Neuronal stem cell (in vitro differentiated cells): ENCODE results near the gene IFITM5.

ENCODE experiments used
- DNase-seq: peaks from one replicate; pipeline ENCODE4 v3.0.0-alpha.2; 2013; ENCODE audit warnings: low spot score
- H2AFZ ChIP-seq: one replicate; pipeline ENCODE4 v1.6.1; 2013; ENCODE audit warnings: mild to moderate bottlenecking, low read length, inconsistent platforms
- H2AK5ac ChIP-seq: 2 replicates; pipeline ENCODE4 v1.6.1; 2013; ENCODE audit warnings: low read depth, mild to moderate bottlenecking, inconsistent platforms, low read length, moderate library complexity, mixed read lengths
- H2BK120ac ChIP-seq: 2 replicates; pipeline ENCODE4 v1.6.1; 2013; ENCODE audit warnings: low read depth, mild to moderate bottlenecking, inconsistent platforms, low read length, moderate library complexity, mixed read lengths
- H2BK12ac ChIP-seq: one replicate; pipeline ENCODE4 v1.6.1; 2013; ENCODE audit warnings: low read length, inconsistent platforms
- H2BK15ac ChIP-seq: 2 replicates; pipeline ENCODE4 v1.6.1; 2013; ENCODE audit warnings: mild to moderate bottlenecking, low read length, inconsistent platforms, mixed read lengths
- H2BK5ac ChIP-seq: one replicate; pipeline ENCODE4 v1.6.1; 2013; ENCODE audit warnings: inconsistent platforms, mild to moderate bottlenecking, low read length, moderate library complexity
- H3K14ac ChIP-seq: one replicate; pipeline ENCODE4 v1.6.1; 2013; ENCODE audit warnings: low read length, inconsistent platforms
- H3K18ac ChIP-seq: 2 replicates; pipeline ENCODE4 v1.6.1; 2013; ENCODE audit warnings: low read length, inconsistent platforms
- H3K23ac ChIP-seq: 2 replicates; pipeline ENCODE4 v1.6.1; 2013; ENCODE audit warnings: low read depth, mild to moderate bottlenecking, mixed read lengths, low read length, inconsistent platforms; ENCODE audit not compliant: poor library complexity
- H3K27ac ChIP-seq: replicated peaks from 3 replicates; pipeline ENCODE4 v1.5.1; 2013; ENCODE audit warnings: low read length, inconsistent platforms
- H3K27me3 ChIP-seq, 3 experiments: 2 replicates each; pipeline ENCODE4 v1.6.1; 2013; ENCODE audit warnings: low read length in 3 of 3, mild to moderate bottlenecking in 2 of 3, inconsistent platforms in 1 of 3, low read depth in 1 of 3, mixed read lengths in 1 of 3, moderate library complexity in 1 of 3; ENCODE audit not compliant: control insufficient read depth in 3 of 3, insufficient read depth in 3 of 3
- H3K36me3 ChIP-seq, 2 donors: replicated peaks in 1 of 2; 2 replicates each; pipeline ENCODE4 v1.6.1; 2013; ENCODE audit warnings: low read length in 2 of 2; ENCODE audit not compliant: control insufficient read depth in 2 of 2, insufficient read depth in 2 of 2
- H3K4ac ChIP-seq: 2 replicates; pipeline ENCODE4 v1.6.1; 2013; ENCODE audit warnings: inconsistent platforms, mild to moderate bottlenecking, low read length, moderate library complexity
- H3K4me1 ChIP-seq, 2 donors: 1 replicate in 1 of 2; 2 replicates in 1 of 2; pipeline ENCODE4 v1.6.1; 2013; ENCODE audit warnings: low read length in 2 of 2, low read depth in 1 of 2; ENCODE audit not compliant: control insufficient read depth in 2 of 2, insufficient read depth in 1 of 2
- H3K4me2 ChIP-seq: one replicate; pipeline ENCODE4 v1.6.1; 2013; ENCODE audit warnings: mild to moderate bottlenecking, low read length, inconsistent platforms; ENCODE audit not compliant: insufficient read depth, poor library complexity, severe bottlenecking
- H3K4me3 ChIP-seq, 2 donors: 2 replicates each; pipeline ENCODE4 v1.5.1; 2013; ENCODE audit warnings: low read length in 2 of 2, mild to moderate bottlenecking in 2 of 2, inconsistent platforms in 1 of 2, moderate library complexity in 1 of 2
- H3K79me1 ChIP-seq: one replicate; pipeline ENCODE4 v1.6.1; 2013; ENCODE audit warnings: low read depth, mild to moderate bottlenecking, inconsistent platforms, low read length, moderate library complexity
- H3K9ac ChIP-seq: one replicate; pipeline ENCODE4 v1.6.1; 2013; ENCODE audit warnings: mild to moderate bottlenecking, low read depth, low read length, inconsistent platforms; ENCODE audit not compliant: poor library complexity
- H3K9me3 ChIP-seq, 2 donors: replicated peaks in 1 of 2; 2 replicates each; pipeline versions ENCODE3 to v1.6.1; 2013; ENCODE audit warnings: low read length in 2 of 2, mild to moderate bottlenecking in 2 of 2, inconsistent platforms in 1 of 2, low read depth in 1 of 2, mixed read lengths in 1 of 2, moderate library complexity in 1 of 2; ENCODE audit not compliant: control insufficient read depth in 2 of 2, insufficient read depth in 1 of 2
- H4K8ac ChIP-seq: one replicate; pipeline ENCODE4 v1.6.1; 2013; ENCODE audit warnings: low read depth, mild to moderate bottlenecking, inconsistent platforms, low read length, moderate library complexity
- H4K91ac ChIP-seq: one replicate; pipeline ENCODE4 v1.6.1; 2013; ENCODE audit warnings: low read length, low read depth, mild to moderate bottlenecking, inconsistent platforms; ENCODE audit not compliant: poor library complexity
- WGBS, 2 donors: extraction: QIAGEN DNeasy Blood & Tissue Kit; methylation state at CpG; one replicate each; pipeline ENCODE4 v1.1.7; 2013; ENCODE audit warnings: missing lambda C conversion rate in 2 of 2, mixed read lengths in 1 of 2; ENCODE audit not compliant: insufficient read length in 2 of 2, insufficient replicate concordance in 1 of 2; ENCODE audit errors: extremely low coverage in 2 of 2; 5-methylcytosine and 5-hydroxymethylcytosine counted together

Gene IFITM5

DNA sequence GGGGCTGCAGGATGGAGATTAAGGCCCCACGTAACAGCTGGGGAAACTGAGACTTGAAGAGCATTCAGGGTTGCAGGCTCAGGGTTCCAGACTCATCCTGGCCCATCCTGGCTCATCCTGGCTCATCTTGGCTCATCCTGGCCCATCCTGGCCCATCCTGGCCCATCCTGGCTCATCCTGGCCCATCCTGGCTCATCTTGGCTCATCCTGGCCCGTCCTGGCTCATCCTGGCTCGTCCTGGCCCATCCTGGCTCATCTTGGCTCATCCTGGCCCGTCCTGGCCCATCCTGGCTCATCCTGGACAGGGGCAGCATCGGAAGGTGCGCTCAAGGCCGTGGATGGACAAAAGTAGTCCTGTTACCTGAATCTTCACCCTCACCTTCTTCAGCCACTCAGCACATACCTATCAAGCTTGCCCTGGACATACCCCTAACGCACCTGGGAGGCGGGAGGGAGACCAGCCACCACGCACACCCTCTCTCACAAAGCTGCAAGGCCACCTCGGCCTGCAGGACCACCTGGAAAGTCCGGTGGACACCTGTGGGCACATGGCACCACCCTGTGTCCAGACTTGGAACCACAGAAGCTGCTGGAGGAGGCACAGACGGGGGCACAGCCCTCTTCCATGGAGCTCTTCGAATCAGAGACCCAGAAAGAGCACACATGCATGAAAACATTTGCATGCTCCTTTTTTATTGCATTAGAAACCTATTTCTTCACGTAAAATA, 41.4 kb downstream of the IFITM5 start:
- no peaks in the 10 kb centered on the region for H3K79me1 ChIP-seq
- no peak overlapping the region for H3K14ac ChIP-seq
- H3K36me3 ChIP-seq: peaks cover 9 to 12% of the 10 kb centered on the region in 2 donors
- no peak overlapping the region for H3K4me3 ChIP-seq
- H3K27ac ChIP-seq: no peak overlapping the region
- H4K91ac ChIP-seq: no peak overlapping the region
- no peak overlapping the region for H2BK15ac ChIP-seq
- no peak for DNase-seq
- H3K18ac ChIP-seq: peak overlapping the region; percentile 63
- H3K4me2 ChIP-seq: no peak overlapping the region
- no peaks in the 10 kb centered on the region for H3K4me1 ChIP-seq
- H3K27me3 ChIP-seq: no peaks in the 10 kb centered on the region
- H2BK12ac ChIP-seq: no peak overlapping the region
- no peak overlapping the region for H3K23ac ChIP-seq
- WGBS, 2 donors: no CpG with 5 or more reads among the region's 15 CpGs
- H2AFZ ChIP-seq: no peak overlapping the region
- H2BK120ac ChIP-seq: peak overlapping the region; percentile 30
- H2AK5ac ChIP-seq: no peak overlapping the region
- no peak overlapping the region for H3K9ac ChIP-seq
- H3K4ac ChIP-seq: no peak overlapping the region
- no peak overlapping the region for H2BK5ac ChIP-seq
- H3K9me3 ChIP-seq: peaks cover 0 to 5% of the 10 kb centered on the region in 2 donors
- H4K8ac ChIP-seq: no peak overlapping the region

GRCh38 chr11:256952-257737, 42.2 kb downstream of the IFITM5 start:
- Histone ChIP-seq H3K18ac (no peak overlapping the region), H3K4me2 (no peak overlapping the region), H2BK5ac (peak overlapping the region; percentile 49), H3K14ac (no peak overlapping the region), H3K27me3 (no peaks in the 10 kb centered on the region), H3K79me1 (no peaks in the 10 kb centered on the region), H4K8ac (no peak overlapping the region), H3K9me3 (peaks cover 0 to 4% of the 10 kb centered on the region in 2 donors), H2AFZ (no peak overlapping the region), H3K23ac (no peak overlapping the region), H3K9ac (no peak overlapping the region), H2AK5ac (peak overlapping the region; percentile 35), H3K4ac (no peak overlapping the region), H2BK12ac (peak overlapping the region; percentile 69), H2BK120ac (peak overlapping the region; percentile 87), H3K4me1 (no peaks in the 10 kb centered on the region), H4K91ac (no peak overlapping the region), H3K4me3 (no peak overlapping the region), H3K27ac (no peak overlapping the region), H2BK15ac (no peak overlapping the region), H3K36me3 (peaks cover 16 to 20% of the 10 kb centered on the region in 2 donors)
- no peak for DNase-seq
- WGBS, 2 donors: no CpG with 5 or more reads among the region's 14 CpGs

GRCh38 chr11:255816-256215, 43.5 kb downstream of the IFITM5 start:
- Histone ChIP-seq H4K8ac (no peak overlapping the region), H3K9ac (no peak overlapping the region), H3K27me3 (no peaks in the 10 kb centered on the region), H3K4me2 (no peak overlapping the region), H3K4me1 (no peaks in the 10 kb centered on the region), H3K79me1 (no peaks in the 10 kb centered on the region), H2BK120ac (no peak overlapping the region), H3K18ac (no peak overlapping the region), H2AK5ac (no peak overlapping the region), H2BK12ac (no peak overlapping the region), H3K27ac (no peak overlapping the region), H3K36me3 (peaks cover 25 to 33% of the 10 kb centered on the region in 2 donors), H3K4ac (no peak overlapping the region), H2BK15ac (no peak overlapping the region), H3K4me3 (peak overlapping the region in 1 of 2 donors; percentile 57), H4K91ac (no peak overlapping the region), H3K23ac (no peak overlapping the region), H3K9me3 (no peaks in the 10 kb centered on the region), H3K14ac (no peak overlapping the region), H2AFZ (no peak overlapping the region), H2BK5ac (no peak overlapping the region)
- no peak for DNase-seq
- WGBS, 2 donors: no CpG with 5 or more reads among the region's 2 CpGs

DNA sequence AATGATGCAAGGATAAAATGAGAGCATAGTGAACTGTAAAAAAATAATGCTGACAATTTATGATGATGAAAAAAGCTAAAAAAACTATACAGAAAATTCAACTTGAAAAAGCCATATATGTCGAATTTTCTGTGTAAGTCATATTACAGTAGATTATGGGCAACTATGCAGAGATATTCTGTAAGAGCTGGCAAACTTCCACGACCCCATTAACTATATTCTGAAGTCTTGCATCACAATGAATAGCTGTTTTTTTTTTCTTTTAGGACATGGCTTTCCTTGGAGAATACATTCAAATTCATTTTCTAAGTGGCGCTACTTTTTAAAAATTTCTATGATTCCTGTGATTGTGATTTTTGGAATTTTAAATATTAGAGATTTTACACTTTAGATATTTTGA, 44.1 kb downstream of the IFITM5 start:
- H3K27ac ChIP-seq: no peak overlapping the region
- H4K8ac ChIP-seq: no peak overlapping the region
- H3K9me3 ChIP-seq: no peaks in the 10 kb centered on the region
- H2AK5ac ChIP-seq: no peak overlapping the region
- no peak overlapping the region for H2BK5ac ChIP-seq
- H3K27me3 ChIP-seq: no peaks in the 10 kb centered on the region
- no peaks in the 10 kb centered on the region for H3K79me1 ChIP-seq
- no peak overlapping the region for H3K18ac ChIP-seq
- no peak overlapping the region for H4K91ac ChIP-seq
- peaks cover 25 to 39% of the 10 kb centered on the region in 2 donors for H3K36me3 ChIP-seq
- no peak overlapping the region for H2AFZ ChIP-seq
- no peaks in the 10 kb centered on the region for H3K4me1 ChIP-seq
- H2BK15ac ChIP-seq: no peak overlapping the region
- DNase-seq: no peak
- H3K9ac ChIP-seq: no peak overlapping the region
- no peak overlapping the region for H3K4ac ChIP-seq
- H3K4me2 ChIP-seq: no peak overlapping the region
- no peak overlapping the region for H2BK120ac ChIP-seq
- H3K4me3 ChIP-seq: no peak overlapping the region
- no peak overlapping the region for H3K23ac ChIP-seq
- H3K14ac ChIP-seq: no peak overlapping the region
- no CpG with 5 or more reads among the region's 3 CpGs for WGBS, 2 donors
- H2BK12ac ChIP-seq: no peak overlapping the region
